Right lobe of liver (tissue), 4 donors: ENCODE results near the gene ACACA.

ENCODE experiments used
- CTCF ChIP-seq, 4 donors: fragments of 200-600 bp in 3 of 4; fragments of 450-650 bp in 1 of 4; IDR thresholded peaks; one replicate each; pipeline versions ENCODE4 v1.5.1 to v1.8.0; 2016 to 2022; ENCODE audit warnings: antibody characterized with exemption in 4 of 4, mild to moderate bottlenecking in 2 of 4
- POLR2A ChIP-seq: fragments of 450-650 bp; IDR thresholded peaks from one replicate; pipeline ENCODE4 v1.6.1; 2017; ENCODE audit warnings: antibody characterized with exemption, mild to moderate bottlenecking
- donor health status: DM: no; HTN: no; CAD: no.
- donor health status: DM: no; HTN: no; CAD: no.
- donor health status: DM: no; HTN: yes; CAD: no.

- TF ChIP-seq CTCF (IDR thresholded peaks at IDR 0.05): no peak
- TF ChIP-seq POLR2A: no peak
Observed at GRCh38 chr17:37066322-37067255, 340.0 kb downstream of the ACACA start.
